LNCaP clone FGC (cell line): ENCODE data around the gene FAM98B.

Source experiments
- DNase-seq: peaks from one replicate; pipeline ENCODE4 v3.0.0-alpha.2; 2011; ENCODE audit warnings: low read depth
- H3K4me3 ChIP-seq: 2 replicates; pipeline ENCODE4 v1.5.1; 2011; ENCODE audit warnings: mild to moderate bottlenecking, low read depth, low read length, control low read depth
- TF ChIP-seq, protein P1 (sequence below): IDR thresholded peaks from 2 replicates; pipeline ENCODE4 v1.5.1; 2012; ENCODE audit warnings: mild to moderate bottlenecking; ENCODE audit not compliant: control insufficient read depth, insufficient read depth; ENCODE audit errors: extremely low read depth

Gene FAM98B

DNA sequence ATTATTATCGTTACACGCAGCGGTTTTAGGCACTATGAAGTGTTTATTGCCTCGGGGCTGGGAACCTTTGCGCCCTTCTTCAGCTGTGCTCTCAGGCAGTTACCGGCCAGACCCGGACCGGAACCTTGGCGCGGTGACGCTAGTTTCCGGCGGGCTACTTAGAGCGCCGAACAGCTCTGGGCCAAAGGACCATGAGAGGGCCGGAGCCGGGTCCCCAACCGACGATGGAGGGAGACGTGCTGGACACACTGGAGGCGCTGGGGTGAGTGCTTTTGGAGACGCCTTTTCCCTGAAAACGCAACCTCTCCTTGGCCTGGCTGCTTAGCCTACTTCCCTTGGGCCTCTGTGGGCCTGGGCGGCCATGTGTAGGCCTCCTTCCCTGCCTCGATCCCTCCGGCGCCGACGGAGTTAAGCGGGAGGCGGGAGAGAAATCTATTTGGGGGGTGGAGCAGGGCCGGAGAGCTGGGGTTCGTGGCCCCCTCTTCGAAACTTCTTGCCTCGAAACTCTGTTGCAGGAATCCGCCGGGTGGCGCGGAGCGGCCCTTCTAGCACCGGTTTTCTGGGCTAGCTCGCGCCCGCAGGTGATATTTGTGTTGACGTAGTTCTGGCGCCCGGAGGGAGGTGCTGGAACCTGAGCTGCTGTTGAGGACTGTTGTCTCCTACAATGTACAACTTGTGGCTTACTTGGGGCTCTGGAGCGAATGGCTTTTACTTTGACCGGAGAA lies at the start of gene FAM98B:
TSS of gene FAM98B (plus strand) at position 157 of the 725 bp plus-strand sequence. CDS start at position 192, 35 bp downstream.
- peak within 1 kb of the TSS; percentile 94 for H3K4me3 ChIP-seq
- TF ChIP-seq, protein P1, sequence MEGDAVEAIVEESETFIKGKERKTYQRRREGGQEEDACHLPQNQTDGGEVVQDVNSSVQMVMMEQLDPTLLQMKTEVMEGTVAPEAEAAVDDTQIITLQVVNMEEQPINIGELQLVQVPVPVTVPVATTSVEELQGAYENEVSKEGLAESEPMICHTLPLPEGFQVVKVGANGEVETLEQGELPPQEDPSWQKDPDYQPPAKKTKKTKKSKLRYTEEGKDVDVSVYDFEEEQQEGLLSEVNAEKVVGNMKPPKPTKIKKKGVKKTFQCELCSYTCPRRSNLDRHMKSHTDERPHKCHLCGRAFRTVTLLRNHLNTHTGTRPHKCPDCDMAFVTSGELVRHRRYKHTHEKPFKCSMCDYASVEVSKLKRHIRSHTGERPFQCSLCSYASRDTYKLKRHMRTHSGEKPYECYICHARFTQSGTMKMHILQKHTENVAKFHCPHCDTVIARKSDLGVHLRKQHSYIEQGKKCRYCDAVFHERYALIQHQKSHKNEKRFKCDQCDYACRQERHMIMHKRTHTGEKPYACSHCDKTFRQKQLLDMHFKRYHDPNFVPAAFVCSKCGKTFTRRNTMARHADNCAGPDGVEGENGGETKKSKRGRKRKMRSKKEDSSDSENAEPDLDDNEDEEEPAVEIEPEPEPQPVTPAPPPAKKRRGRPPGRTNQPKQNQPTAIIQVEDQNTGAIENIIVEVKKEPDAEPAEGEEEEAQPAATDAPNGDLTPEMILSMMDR: no peak
- peak; percentile 74 for DNase-seq

DNA sequence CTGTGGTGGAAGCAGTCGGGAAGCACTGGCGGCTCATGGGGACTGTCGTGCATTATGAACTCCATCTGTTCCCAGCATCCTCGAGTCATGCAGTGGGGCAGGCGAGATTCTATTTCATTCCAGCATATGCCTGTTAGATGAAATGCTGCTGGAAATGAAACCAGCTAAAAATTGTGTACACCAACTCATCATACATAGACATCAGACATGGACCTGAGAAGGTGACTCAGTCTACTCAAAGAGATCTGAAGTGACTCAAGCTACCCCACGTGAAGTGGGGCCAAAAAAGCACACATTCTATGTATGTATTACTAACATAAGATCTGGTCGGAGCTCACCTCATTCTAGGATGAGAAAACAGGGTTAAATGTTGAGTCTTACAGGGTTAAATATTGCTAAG lies 47.5 kb upstream of the FAM98B start:
- DNase-seq: no peak
- H3K4me3 ChIP-seq: no peak overlapping the region
- TF ChIP-seq, protein P1: no peak

DNA sequence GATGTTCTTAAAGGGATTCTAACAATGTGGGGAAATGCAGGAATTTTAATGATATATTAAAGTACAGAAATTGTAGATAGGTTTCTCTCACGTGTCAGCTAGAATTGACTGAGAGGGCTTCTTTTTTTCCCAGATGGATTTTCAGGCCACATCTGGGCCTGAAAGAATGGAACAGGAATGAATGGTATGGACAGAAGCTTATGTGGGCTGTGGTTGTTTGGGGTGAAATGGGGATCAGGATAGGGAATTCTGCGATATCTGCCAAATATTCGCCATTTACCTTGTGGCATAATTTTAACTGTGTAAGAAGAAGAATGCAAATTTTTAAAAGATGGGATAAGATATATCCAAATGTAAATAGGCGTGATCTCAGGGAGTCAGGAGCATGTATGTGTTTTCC lies 45.4 kb upstream of the FAM98B start:
- TF ChIP-seq, protein P1: no peak
- H3K4me3 ChIP-seq: no peak overlapping the region
- no peak for DNase-seq

DNA sequence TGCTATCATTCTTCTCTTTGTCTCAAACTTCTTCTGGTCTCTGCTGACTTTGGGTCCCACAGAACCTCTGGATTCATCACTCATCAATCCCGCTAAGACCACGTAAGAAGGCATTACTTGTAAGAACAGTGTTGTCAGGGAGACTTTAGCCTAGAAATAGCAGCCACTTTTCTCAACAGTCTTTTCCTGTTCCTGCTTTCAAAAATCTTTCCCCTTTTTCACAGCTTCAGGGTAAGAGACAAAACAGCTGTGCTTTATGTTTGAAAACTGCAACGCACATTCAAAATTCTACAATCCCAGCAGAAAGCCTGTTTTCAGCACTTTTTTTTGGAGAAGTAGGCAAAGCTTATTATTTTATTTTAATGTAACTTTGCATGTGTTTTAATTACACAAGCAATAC lies 42.0 kb upstream of the FAM98B start:
- H3K4me3 ChIP-seq: no peak overlapping the region
- DNase-seq: no peak
- TF ChIP-seq, protein P1: no peak

DNA sequence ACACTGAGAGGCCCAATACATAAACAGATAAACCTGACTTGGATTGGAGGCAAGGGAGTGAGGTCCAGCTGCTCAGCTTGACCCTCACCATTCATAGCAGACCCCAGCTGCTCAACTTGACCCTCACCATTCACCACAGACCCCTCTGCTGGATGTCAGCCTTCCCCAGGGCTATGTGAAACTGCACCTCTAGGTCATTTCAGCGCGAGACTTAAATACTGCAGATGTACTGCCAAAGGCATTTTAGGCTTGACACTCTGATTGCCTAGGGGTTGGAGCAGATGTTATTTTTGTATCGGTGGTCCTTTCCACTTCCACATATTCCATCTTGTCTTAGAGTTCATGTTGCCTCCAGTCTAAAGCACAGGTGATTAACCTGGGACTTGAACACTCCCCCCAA lies 41.5 kb upstream of the FAM98B start:
- no peak overlapping the region for H3K4me3 ChIP-seq
- TF ChIP-seq, protein P1: no peak
- no peak for DNase-seq

DNA sequence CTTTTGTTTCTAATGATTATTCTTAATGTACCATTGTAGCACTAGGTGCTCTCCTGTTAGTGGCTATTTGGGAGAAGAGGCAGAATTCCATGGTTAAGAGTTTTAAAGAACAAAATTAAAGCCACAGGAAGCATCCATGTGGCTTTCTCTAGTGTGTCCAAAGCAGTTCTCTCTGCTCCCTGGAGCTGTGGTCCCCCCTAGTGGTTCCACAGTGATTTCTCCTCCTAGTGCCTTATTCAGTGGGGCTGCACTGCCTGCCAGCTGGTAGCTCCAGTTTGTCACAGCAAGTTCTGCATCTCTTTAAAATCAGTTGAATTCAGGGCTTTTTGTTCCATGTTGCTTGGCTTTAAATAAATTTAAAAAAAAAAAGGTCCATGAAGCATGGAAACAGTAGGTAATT lies 39.6 kb upstream of the FAM98B start:
- DNase-seq: peak; percentile 7
- TF ChIP-seq, protein P1: peak; percentile 65
- H3K4me3 ChIP-seq: no peak overlapping the region
